Measurements from ENCODE around the gene GPR78. TPM values are rescaled to one million over a fixed set of nuclear protein-coding genes. Genes with fewer than 3 reads are reported as not detected.
A peak's percentile ranks its signal among the peaks of the same experiment; 100 is the strongest.

The GPR78 gene
- total and polyA plus RNA-seq, 2 of the 13 experiments (the other 11 are each of a cell fraction or from before 2014, with no cell fraction given): 0.01 to 0.07 TPM

DNA sequence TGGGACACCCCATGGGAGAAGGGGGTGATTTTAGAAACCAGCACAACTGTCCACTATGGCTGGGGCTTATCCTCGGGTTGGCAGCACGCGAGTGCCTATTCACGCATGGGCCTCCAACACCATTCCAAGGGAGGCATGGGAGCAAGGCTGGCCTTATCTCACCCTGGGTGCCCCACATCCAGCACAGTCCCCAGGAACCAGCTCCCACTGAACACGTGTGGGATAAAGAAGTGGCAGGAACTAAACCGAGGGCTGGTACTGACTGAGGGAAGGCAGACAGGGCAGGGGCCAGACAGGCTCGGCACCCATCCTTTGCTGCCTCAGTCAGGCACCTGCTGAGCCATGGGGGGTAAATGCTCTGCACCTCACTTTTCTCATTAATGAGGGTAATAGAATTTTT lies 43.7 kb upstream of the GPR78 start (continued):
- no peak for TF ChIP-seq SMAD3 (CRISPR knock-in tag; IDR thresholded peaks at IDR 0.05)
- TF ChIP-seq SNRNP70 (IDR thresholded peaks at IDR 0.05; ENCODE audit: low read depth, low read length): no peak
- TF ChIP-seq, protein P1, sequence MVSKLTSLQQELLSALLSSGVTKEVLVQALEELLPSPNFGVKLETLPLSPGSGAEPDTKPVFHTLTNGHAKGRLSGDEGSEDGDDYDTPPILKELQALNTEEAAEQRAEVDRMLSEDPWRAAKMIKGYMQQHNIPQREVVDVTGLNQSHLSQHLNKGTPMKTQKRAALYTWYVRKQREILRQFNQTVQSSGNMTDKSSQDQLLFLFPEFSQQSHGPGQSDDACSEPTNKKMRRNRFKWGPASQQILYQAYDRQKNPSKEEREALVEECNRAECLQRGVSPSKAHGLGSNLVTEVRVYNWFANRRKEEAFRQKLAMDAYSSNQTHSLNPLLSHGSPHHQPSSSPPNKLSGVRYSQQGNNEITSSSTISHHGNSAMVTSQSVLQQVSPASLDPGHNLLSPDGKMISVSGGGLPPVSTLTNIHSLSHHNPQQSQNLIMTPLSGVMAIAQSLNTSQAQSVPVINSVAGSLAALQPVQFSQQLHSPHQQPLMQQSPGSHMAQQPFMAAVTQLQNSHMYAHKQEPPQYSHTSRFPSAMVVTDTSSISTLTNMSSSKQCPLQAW (CRISPR knock-in tag; IDR thresholded peaks at IDR 0.05): no peak

DNA sequence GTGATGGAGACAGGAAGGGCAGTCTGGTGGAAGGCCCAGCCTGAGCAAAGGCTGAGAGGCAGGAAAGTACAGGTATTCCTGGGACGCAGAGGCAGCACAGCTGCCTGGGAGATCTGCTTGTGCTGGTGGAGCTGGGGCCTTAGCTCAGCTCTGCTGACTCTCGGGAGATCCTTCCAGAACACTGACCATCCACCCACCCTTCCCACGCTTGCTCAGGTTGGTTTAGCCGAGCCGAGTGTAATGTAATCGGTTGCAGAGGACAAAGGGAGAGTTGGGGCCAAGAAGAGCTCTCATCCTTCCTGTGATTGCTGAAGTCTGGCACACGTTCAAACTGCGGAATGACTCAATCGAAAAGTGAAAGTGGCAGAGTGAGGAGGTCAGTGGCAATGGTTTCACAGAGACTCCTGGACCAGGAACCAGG lies 43.1 kb upstream of the GPR78 start:
- no peaks in the 10 kb centered on the region for H3K79me2 ChIP-seq (ENCODE audit: insufficient read depth, low read length)
- WGBS (ENCODE audit: low lambda C conversion rate): 3% methylated on average over 9 of the region's 9 CpGs
- TF ChIP-seq IKZF4 (CRISPR knock-in tag; IDR thresholded peaks at IDR 0.05; ENCODE audit: borderline replicate concordance, low read depth, not compliant biosample characterization): no peak
- no peak for TF ChIP-seq KLF6 (CRISPR knock-in tag; IDR thresholded peaks at IDR 0.05)
- no peak for TF ChIP-seq ZNF367 (CRISPR knock-in tag; IDR thresholded peaks at IDR 0.05; ENCODE audit: borderline replicate concordance)
- no peak for TF ChIP-seq ARID2 (CRISPR knock-in tag; IDR thresholded peaks at IDR 0.05; ENCODE audit: borderline replicate concordance)
- no peak for TF ChIP-seq ZBTB7A (CRISPR knock-in tag; IDR thresholded peaks at IDR 0.05)
- TF ChIP-seq ERF (CRISPR knock-in tag; IDR thresholded peaks at IDR 0.05): no peak
- no peak for TF ChIP-seq CCDC6 (CRISPR knock-in tag; IDR thresholded peaks at IDR 0.05)
- TF ChIP-seq DNMT1 (CRISPR knock-in tag; IDR thresholded peaks at IDR 0.05): no peak
- no peak for TF ChIP-seq SOX13 (IDR thresholded peaks at IDR 0.05)
- no peak for TF ChIP-seq SOX13 (CRISPR knock-in tag; conservative IDR thresholded peaks at IDR 0.05 in 1 of 2, IDR thresholded peaks at IDR 0.05 in 1 of 2)
- no peak for TF ChIP-seq ZNF670 (CRISPR knock-in tag; IDR thresholded peaks at IDR 0.05; ENCODE audit: borderline replicate concordance)
- TF ChIP-seq ZNF10 (CRISPR knock-in tag; IDR thresholded peaks at IDR 0.05; ENCODE audit: borderline replicate concordance, low read depth): no peak
- TF ChIP-seq, protein P2, sequence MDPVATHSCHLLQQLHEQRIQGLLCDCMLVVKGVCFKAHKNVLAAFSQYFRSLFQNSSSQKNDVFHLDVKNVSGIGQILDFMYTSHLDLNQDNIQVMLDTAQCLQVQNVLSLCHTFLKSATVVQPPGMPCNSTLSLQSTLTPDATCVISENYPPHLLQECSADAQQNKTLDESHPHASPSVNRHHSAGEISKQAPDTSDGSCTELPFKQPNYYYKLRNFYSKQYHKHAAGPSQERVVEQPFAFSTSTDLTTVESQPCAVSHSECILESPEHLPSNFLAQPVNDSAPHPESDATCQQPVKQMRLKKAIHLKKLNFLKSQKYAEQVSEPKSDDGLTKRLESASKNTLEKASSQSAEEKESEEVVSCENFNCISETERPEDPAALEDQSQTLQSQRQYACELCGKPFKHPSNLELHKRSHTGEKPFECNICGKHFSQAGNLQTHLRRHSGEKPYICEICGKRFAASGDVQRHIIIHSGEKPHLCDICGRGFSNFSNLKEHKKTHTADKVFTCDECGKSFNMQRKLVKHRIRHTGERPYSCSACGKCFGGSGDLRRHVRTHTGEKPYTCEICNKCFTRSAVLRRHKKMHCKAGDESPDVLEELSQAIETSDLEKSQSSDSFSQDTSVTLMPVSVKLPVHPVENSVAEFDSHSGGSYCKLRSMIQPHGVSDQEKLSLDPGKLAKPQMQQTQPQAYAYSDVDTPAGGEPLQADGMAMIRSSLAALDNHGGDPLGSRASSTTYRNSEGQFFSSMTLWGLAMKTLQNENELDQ (CRISPR knock-in tag; IDR thresholded peaks at IDR 0.05; ENCODE audit: borderline replicate concordance): no peak
- TF ChIP-seq CEBPB (IDR thresholded peaks at IDR 0.05; ENCODE audit: borderline replicate concordance, low read depth, low read length): 0 out of 2 replicates have a peak, but pooled peaks have one; percentile 31
- TF ChIP-seq ZNF556 (CRISPR knock-in tag; IDR thresholded peaks at IDR 0.05; ENCODE audit: borderline replicate concordance): no peak
- TF ChIP-seq FOSL2 (CRISPR knock-in tag; IDR thresholded peaks at IDR 0.05): peak; percentile 62
- 0 out of 2 replicates have a peak, but pooled peaks have one; percentile 20 for TF ChIP-seq ZNF644 (CRISPR knock-in tag; IDR thresholded peaks at IDR 0.05; ENCODE audit: low read depth)
- no peak for TF ChIP-seq ZNF343 (CRISPR knock-in tag; IDR thresholded peaks at IDR 0.05)
- H3K4me2 ChIP-seq (ENCODE audit: low read depth, low read length): peak overlapping the region; percentile 47; the same call in 1 of the 2 replicates
- no peaks in the 10 kb centered on the region for H3K4me1 ChIP-seq (ENCODE audit: insufficient read depth, low read length)
- no peak overlapping the region for H3K9ac ChIP-seq (ENCODE audit: insufficient read depth, low read depth, low read length)
- CTCF ChIA-PET (ENCODE audit: low intra/inter-chr PET ratio, low total read pairs): no interaction called here
- H3K9me3 ChIP-seq (ENCODE audit: low read length): no peaks in the 10 kb centered on the region
- no peak overlapping the region for H3K27ac ChIP-seq (ENCODE audit: extremely low read length, insufficient read depth, low read length)
- H4K20me1 ChIP-seq (ENCODE audit: insufficient read depth, low read length): no peaks in the 10 kb centered on the region
- no TSS peak for BruUV-seq (replicated peaks)
- POLR2A ChIA-PET: no interaction called here
- FAIRE-seq (no peak), ATAC-seq (peak; percentile 66), DNase-seq (ENCODE audit: low spot score) (peak; percentile 42)
- H3K27me3 ChIP-seq (ENCODE audit: control insufficient read depth in 1 of 2, insufficient read depth in 2 of 2, low read length in 2 of 2): peaks cover 0 to 12% of the 10 kb centered on the region in 2 experiments; a peak in 2 of 5 replicates
- no peak overlapping the region for H3K4me3 ChIP-seq (replicated peaks in 1 of 3; ENCODE audit: insufficient read depth in 1 of 3, low read depth in 2 of 3, low read length in 3 of 3)
- intact Hi-C loops (cut with micrococcal nuclease; ENCODE audit: unreplicated experiment): no loop called here
- in situ Hi-C loops (cut with HindIII; ENCODE audit: extremely low pct_ligation_motif_present, low pct_unique_long_range_greater_than_20kb): no loop called here
- no peak overlapping the region for H2AFZ ChIP-seq (ENCODE audit: low read length)
- no peaks in the 10 kb centered on the region for H3K36me3 ChIP-seq (replicated peaks in 1 of 2; ENCODE audit: control insufficient read depth in 1 of 2, insufficient read depth in 2 of 2, low read length in 2 of 2)
